ENCODE results near the gene AK5. TPM values are rescaled to one million over a fixed set of nuclear protein-coding genes. Genes with fewer than 3 reads are reported as not detected.

Gene AK5
- total RNA-seq, 1 experiment from 2014 or later, result 13.5 TPM

GRCh38 chr1:77287535-77287934 lies 5.7 kb downstream of the AK5 start:
- DNase-seq (ENCODE audit: low spot score), result no peak

GRCh38 chr1:77288275-77288674 lies 6.5 kb downstream of the AK5 start:
- no peak for DNase-seq (ENCODE audit: low spot score)

GRCh38 chr1:77290576-77290975 lies 8.8 kb downstream of the AK5 start:
- no peak for DNase-seq (ENCODE audit: low spot score)

GRCh38 chr1:77292551-77292950 lies 10.7 kb downstream of the AK5 start:
- DNase-seq (ENCODE audit: low spot score), result no peak

- no peak for DNase-seq (ENCODE audit: low spot score)
Measured at GRCh38 chr1:77300566-77300965, 18.7 kb downstream of the AK5 start.

GRCh38 chr1:77303387-77303786 lies 21.6 kb downstream of the AK5 start:
- DNase-seq (ENCODE audit: low spot score), result no peak

- DNase-seq (ENCODE audit: low spot score), result no peak
Measured at GRCh38 chr1:77308889-77309621, 27.2 kb downstream of the AK5 start.

GRCh38 chr1:77310924-77311323 lies 29.1 kb downstream of the AK5 start:
- no peak for DNase-seq (ENCODE audit: low spot score)

GRCh38 chr1:77312364-77312763 lies 30.5 kb downstream of the AK5 start:
- peak; percentile 4 for DNase-seq (ENCODE audit: low spot score)

- DNase-seq (ENCODE audit: low spot score), result peak; percentile 51
Measured at GRCh38 chr1:77313491-77313890, 31.7 kb downstream of the AK5 start.

GRCh38 chr1:77316006-77316405 lies 34.2 kb downstream of the AK5 start:
- no peak for DNase-seq (ENCODE audit: low spot score)

GRCh38 chr1:77316966-77317365 lies 35.1 kb downstream of the AK5 start:
- DNase-seq (ENCODE audit: low spot score), result no peak

GRCh38 chr1:77319036-77319705 lies 37.4 kb downstream of the AK5 start:
- no peak for DNase-seq (ENCODE audit: low spot score)

- DNase-seq (ENCODE audit: low spot score), result peak; percentile 43
Measured at GRCh38 chr1:77322061-77322900, 40.5 kb downstream of the AK5 start.

GRCh38 chr1:77333501-77333900 lies 51.7 kb downstream of the AK5 start:
- DNase-seq (ENCODE audit: low spot score), result no peak

- no peak for DNase-seq (ENCODE audit: low spot score)
Measured at GRCh38 chr1:77336729-77337128, 54.9 kb downstream of the AK5 start.

GRCh38 chr1:77339326-77339725 lies 57.5 kb downstream of the AK5 start:
- no peak for DNase-seq (ENCODE audit: low spot score)

- no peak for DNase-seq (ENCODE audit: low spot score)
Measured at GRCh38 chr1:77341195-77341594, 59.4 kb downstream of the AK5 start.

- DNase-seq (ENCODE audit: low spot score), result no peak
Measured at GRCh38 chr1:77342745-77343144, 60.9 kb downstream of the AK5 start.

GRCh38 chr1:77347646-77348045 lies 65.8 kb downstream of the AK5 start:
- DNase-seq (ENCODE audit: low spot score), result peak; percentile 64

- no peak for DNase-seq (ENCODE audit: low spot score)
Measured at GRCh38 chr1:77348549-77348948, 66.7 kb downstream of the AK5 start.

GRCh38 chr1:77349275-77349674 lies 67.5 kb downstream of the AK5 start:
- no peak for DNase-seq (ENCODE audit: low spot score)
